HCT116 (cell line): Measurements from ENCODE around the gene TYW1.
"Not testable (repeated sequence)": the region's sequence is repeated elsewhere in the genome, so short reads cannot be mapped to it uniquely, and the experiment has no call there.

Source experiments
- CTCF ChIP-seq, 3 experiments: fragments of 200-600 bp in 1 of 3; sonication (generic) in 1 of 3; IDR thresholded peaks in 2 of 3; conservative IDR thresholded peaks in 1 of 3; 2 replicates each; pipeline ENCODE4 v1.5.1; 2012 to 2017; ENCODE audit warnings: low read depth in 2 of 3, low read length in 2 of 3, antibody characterized with exemption in 1 of 3, borderline replicate concordance in 1 of 3, control low read depth in 1 of 3, mild to moderate bottlenecking in 1 of 3, mixed read lengths in 1 of 3, mixed run types in 1 of 3, moderate library complexity in 1 of 3; ENCODE audit not compliant: insufficient read depth in 1 of 3
- EZH2phosphoT487 ChIP-seq: fragments of 200-600 bp; IDR thresholded peaks from 2 replicates; pipeline ENCODE4 v1.6.1; 2018; ENCODE audit warnings: antibody characterized with exemption, borderline replicate concordance
- POLR2A ChIP-seq: IDR thresholded peaks from 2 replicates; pipeline ENCODE4 v1.7.0; 2011; ENCODE audit warnings: borderline replicate concordance; ENCODE audit not compliant: insufficient read depth, insufficient read length; ENCODE audit errors: extremely low read depth
- RAD21 ChIP-seq: IDR thresholded peaks from 2 replicates; pipeline ENCODE4 v1.6.1; 2012; ENCODE audit warnings: low read depth, mild to moderate bottlenecking
- REST ChIP-seq: IDR thresholded peaks from 2 replicates; pipeline ENCODE4 v1.6.1; 2012; ENCODE audit warnings: low read depth

DNA sequence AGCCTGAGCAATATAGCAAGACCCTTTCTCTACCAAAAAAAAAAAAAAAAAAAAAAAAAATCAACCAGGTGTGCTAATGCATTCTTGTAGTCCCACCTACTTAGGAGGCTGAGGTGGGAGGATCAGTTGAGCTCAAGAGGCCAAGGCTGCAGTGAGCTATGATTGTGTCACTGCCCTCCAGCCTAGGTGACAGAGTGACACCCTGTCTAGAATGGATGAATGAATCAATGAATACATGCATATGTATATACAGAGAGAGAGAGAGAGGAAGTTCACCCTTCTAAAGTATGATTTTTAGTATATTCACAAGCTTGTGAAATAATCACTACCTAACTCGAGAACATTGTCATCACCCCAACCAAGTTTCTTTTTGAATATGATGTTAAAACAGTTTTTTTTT lies 138.3 kb downstream of the TYW1 start:
- TF ChIP-seq CTCF (IDR thresholded peaks at IDR 0.05 in 2 of 3, conservative IDR thresholded peaks at IDR 0.05 in 1 of 3; ENCODE audit: borderline replicate concordance in 1 of 3, insufficient read depth in 1 of 3, low read depth in 2 of 3, low read length in 2 of 3); POLR2A; REST; RAD21; EZH2phosphoT487: not testable (repeated sequence)
